HUES48 (cell line): ENCODE measurements around the gene GOLGA6L10.
"Not testable (repeated sequence)": the region's sequence is repeated elsewhere in the genome, so short reads cannot be mapped to it uniquely, and the experiment has no call there.

Source experiments
- H3K27ac ChIP-seq: one replicate; pipeline ENCODE4 v1.7.0; 2013; ENCODE audit warnings: low read depth, low read length, inconsistent platforms
- H3K27me3 ChIP-seq: 2 replicates; pipeline ENCODE4 v1.6.1; 2013; ENCODE audit warnings: mild to moderate bottlenecking, low read length; ENCODE audit not compliant: control insufficient read depth, insufficient read depth
- H3K36me3 ChIP-seq: 2 replicates; pipeline ENCODE4 v1.6.1; 2013; ENCODE audit warnings: low read length; ENCODE audit not compliant: control insufficient read depth, insufficient read depth
- H3K4me1 ChIP-seq: 2 replicates; pipeline ENCODE4 v1.6.1; 2013; ENCODE audit warnings: mild to moderate bottlenecking, low read length; ENCODE audit not compliant: control insufficient read depth, insufficient read depth
- H3K4me3 ChIP-seq: 2 replicates; pipeline ENCODE4 v1.5.1; 2013; ENCODE audit warnings: mild to moderate bottlenecking, low read depth, low read length
- H3K9ac ChIP-seq: 2 replicates; pipeline ENCODE4 v1.6.1; 2013; ENCODE audit warnings: mild to moderate bottlenecking, low read depth, low read length, moderate library complexity
- H3K9me3 ChIP-seq: 2 replicates; pipeline ENCODE4 v1.6.1; 2013; ENCODE audit warnings: low read length; ENCODE audit not compliant: control insufficient read depth, insufficient read depth

The GOLGA6L10 gene

GRCh38 chr15:82349375-82349774, at the start of gene GOLGA6L10:
Gene GOLGA6L10 (minus strand): TSS chr15:82349475. CDS start chr15:82349375, 100 bp downstream.
- H3K36me3 ChIP-seq: not testable (repeated sequence)

GRCh38 chr15:82398785-82399184, 49.5 kb upstream of the GOLGA6L10 start:
- Histone ChIP-seq H3K9ac (no peak overlapping the region), H3K36me3 (no peaks in the 10 kb centered on the region), H3K27ac (peak overlapping the region; percentile 42), H3K4me3 (no peak overlapping the region), H3K4me1 (peaks cover 19% of the 10 kb centered on the region), H3K27me3 (no peaks in the 10 kb centered on the region), H3K9me3 (no peaks in the 10 kb centered on the region)

More at GRCh38 chr15:82349375-82349774, at the start of gene GOLGA6L10:
- H3K9ac ChIP-seq, H3K27me3 ChIP-seq, H3K4me3 ChIP-seq, H3K27ac ChIP-seq, H3K4me1 ChIP-seq, H3K9me3 ChIP-seq: not testable (repeated sequence)

- H3K9ac ChIP-seq: no peak overlapping the region
- no peaks in the 10 kb centered on the region for H3K9me3 ChIP-seq
- no peaks in the 10 kb centered on the region for H3K27me3 ChIP-seq
- H3K27ac ChIP-seq: no peak overlapping the region
- peaks cover 15% of the 10 kb centered on the region for H3K4me1 ChIP-seq
- H3K36me3 ChIP-seq: no peaks in the 10 kb centered on the region
- H3K4me3 ChIP-seq: no peak overlapping the region
These were observed 48.5 kb upstream of the GOLGA6L10 start for GRCh38 chr15:82397817-82398216.

- H3K27ac ChIP-seq, H3K9me3 ChIP-seq, H3K27me3 ChIP-seq, H3K9ac ChIP-seq, H3K36me3 ChIP-seq, H3K4me3 ChIP-seq: not testable (repeated sequence)
- peaks cover 23% of the 10 kb centered on the region for H3K4me1 ChIP-seq
These were observed 46.5 kb upstream of the GOLGA6L10 start for GRCh38 chr15:82395788-82396187.

- H3K27me3 ChIP-seq: no peaks in the 10 kb centered on the region
- peaks cover 8% of the 10 kb centered on the region; the same call in 1 of the 2 replicates for H3K4me1 ChIP-seq
- H3K9me3 ChIP-seq: no peaks in the 10 kb centered on the region
- no peak overlapping the region for H3K27ac ChIP-seq
- no peak overlapping the region for H3K4me3 ChIP-seq
- no peak overlapping the region for H3K9ac ChIP-seq
- no peaks in the 10 kb centered on the region for H3K36me3 ChIP-seq
These were observed 44.4 kb upstream of the GOLGA6L10 start for GRCh38 chr15:82393671-82394070.

- not testable (repeated sequence) for H3K4me1 ChIP-seq, H3K4me3 ChIP-seq, H3K27me3 ChIP-seq, H3K9ac ChIP-seq, H3K27ac ChIP-seq, H3K36me3 ChIP-seq, H3K9me3 ChIP-seq
These were observed 42.8 kb upstream of the GOLGA6L10 start for GRCh38 chr15:82392077-82392476.

- H3K4me1 ChIP-seq, H3K27ac ChIP-seq, H3K9ac ChIP-seq, H3K9me3 ChIP-seq, H3K36me3 ChIP-seq, H3K27me3 ChIP-seq, H3K4me3 ChIP-seq: not testable (repeated sequence)
These were observed 40.9 kb upstream of the GOLGA6L10 start for GRCh38 chr15:82390152-82390551.

GRCh38 chr15:82387209-82387608, 37.9 kb upstream of the GOLGA6L10 start:
- H3K9me3 ChIP-seq, H3K36me3 ChIP-seq, H3K4me3 ChIP-seq, H3K9ac ChIP-seq, H3K27me3 ChIP-seq, H3K27ac ChIP-seq: not testable (repeated sequence)
- peaks cover 11% of the 10 kb centered on the region; the same call in 1 of the 2 replicates for H3K4me1 ChIP-seq

GRCh38 chr15:82381330-82381955, 32.2 kb upstream of the GOLGA6L10 start:
- H3K27ac ChIP-seq, H3K27me3 ChIP-seq, H3K36me3 ChIP-seq, H3K9me3 ChIP-seq, H3K4me3 ChIP-seq, H3K9ac ChIP-seq: not testable (repeated sequence)
- peaks cover 18% of the 10 kb centered on the region; the same call in 1 of the 2 replicates for H3K4me1 ChIP-seq

- not testable (repeated sequence) for H3K27me3 ChIP-seq, H3K9me3 ChIP-seq
These were observed 30.3 kb upstream of the GOLGA6L10 start for GRCh38 chr15:82379552-82379951.

GRCh38 chr15:82373661-82374060, 24.4 kb upstream of the GOLGA6L10 start:
- H3K9me3 ChIP-seq, H3K36me3 ChIP-seq, H3K4me3 ChIP-seq, H3K9ac ChIP-seq, H3K27me3 ChIP-seq, H3K27ac ChIP-seq: not testable (repeated sequence)
- H3K4me1 ChIP-seq: peaks cover 19% of the 10 kb centered on the region

More at GRCh38 chr15:82379552-82379951, 30.3 kb upstream of the GOLGA6L10 start:
- H3K4me3 ChIP-seq, H3K36me3 ChIP-seq, H3K9ac ChIP-seq, H3K27ac ChIP-seq: not testable (repeated sequence)
- H3K4me1 ChIP-seq: peaks cover 17% of the 10 kb centered on the region; the same call in 1 of the 2 replicates
